GM21367 (cell line): ENCODE measurements around the gene ARF1.

Experiments
- ATAC-seq: cut with Tn5 transposase; IDR thresholded peaks from one replicate; pipeline ENCODE4 v1.9.1; 2021; ENCODE audit not compliant: unreplicated experiment

ARF1 gene

DNA sequence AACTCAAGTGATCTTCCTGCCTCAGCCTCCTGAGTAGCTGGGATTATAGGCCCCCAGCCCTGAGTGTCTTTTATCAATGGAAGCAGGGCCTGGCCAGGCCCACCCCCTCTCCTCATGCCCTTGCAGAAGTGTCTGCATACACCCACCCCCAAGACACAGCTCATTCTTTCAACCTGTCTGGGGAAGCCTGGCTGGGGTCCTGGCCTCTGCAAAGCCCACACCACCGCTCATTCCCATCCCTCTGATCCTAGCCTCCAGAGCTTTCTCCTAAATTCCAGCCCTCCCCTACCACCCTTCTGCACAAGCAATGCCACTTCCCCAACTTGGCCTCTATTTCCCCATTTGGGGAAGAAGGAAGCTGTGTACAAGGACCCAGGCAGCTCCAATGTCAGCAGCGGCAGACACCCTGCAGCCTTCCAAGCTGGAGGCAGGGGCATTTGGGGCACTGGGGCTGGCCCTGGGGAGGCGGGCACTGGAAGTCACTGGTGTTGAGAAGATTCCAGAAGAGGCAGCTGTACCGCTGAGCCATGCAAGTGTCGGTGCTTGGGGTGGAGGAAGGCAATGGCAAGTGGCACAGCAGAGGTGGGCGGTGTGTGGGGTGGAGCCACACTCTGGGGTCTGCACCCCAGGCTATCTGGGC is 33.7 kb upstream of the ARF1 start:
- ATAC-seq: no peak

DNA sequence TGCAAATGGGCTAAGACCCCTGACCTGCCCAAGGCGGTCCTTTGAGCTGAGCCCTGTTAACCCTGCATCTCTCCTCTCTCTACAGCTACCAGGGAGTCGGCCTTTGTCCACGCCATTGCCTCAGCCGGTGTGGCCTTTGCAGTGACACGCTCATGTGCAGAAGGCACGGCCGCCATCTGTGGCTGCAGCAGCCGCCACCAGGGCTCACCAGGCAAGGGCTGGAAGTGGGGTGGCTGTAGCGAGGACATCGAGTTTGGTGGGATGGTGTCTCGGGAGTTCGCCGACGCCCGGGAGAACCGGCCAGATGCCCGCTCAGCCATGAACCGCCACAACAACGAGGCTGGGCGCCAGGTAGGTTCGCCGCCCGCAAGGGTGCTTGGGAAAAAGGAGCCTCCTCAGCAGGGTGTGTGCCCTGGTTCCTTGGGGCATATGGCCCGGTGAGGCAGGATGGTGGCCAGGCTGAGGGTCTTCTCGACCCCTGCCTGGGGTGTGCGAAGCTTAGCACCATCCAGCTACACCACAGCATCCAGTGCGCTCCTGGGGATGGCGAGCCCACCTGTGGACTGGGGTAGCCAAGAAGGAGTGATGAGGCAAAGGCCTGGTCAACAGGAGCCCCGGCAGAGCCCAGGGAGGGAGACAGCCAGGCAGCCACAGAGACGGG is 31.8 kb upstream of the ARF1 start:
- no peak for ATAC-seq

DNA sequence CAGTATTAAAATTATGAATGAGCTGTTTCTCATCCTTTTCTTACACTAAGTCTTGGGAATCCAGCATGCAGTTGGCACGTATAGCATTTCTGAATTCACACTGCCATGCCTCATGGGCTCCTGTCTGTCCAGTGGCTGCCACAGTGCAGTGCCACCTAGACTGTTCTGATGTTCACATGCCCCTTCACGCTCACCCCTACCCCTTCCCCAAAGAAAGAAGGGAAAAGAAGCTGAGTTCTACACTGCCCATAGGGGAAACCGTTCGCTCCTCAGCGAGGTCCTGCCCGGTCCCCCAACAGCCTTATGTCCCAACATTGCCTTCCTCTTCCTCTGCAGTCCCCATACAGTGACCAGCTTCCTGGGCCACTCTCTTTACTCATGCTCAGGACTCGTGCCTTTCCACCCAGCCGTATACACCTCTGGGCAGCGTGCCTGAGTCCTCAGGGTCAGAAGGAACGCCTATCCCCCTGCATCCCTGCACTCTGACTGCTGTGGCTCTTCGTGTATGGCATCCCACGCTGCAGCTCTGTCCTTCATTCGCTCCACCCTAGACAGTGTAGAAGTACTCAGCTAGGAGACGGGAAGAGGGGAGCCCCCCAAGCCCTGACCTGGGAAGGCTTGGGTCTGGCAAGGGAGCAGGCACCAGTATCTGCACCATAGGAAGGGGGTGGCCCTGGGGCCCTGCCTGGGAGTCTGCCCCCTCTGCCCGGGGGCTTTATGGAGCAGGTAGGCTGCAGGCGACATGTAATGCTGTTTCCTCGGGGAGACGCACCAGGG is 24.1 kb upstream of the ARF1 start:
- no peak for ATAC-seq

DNA sequence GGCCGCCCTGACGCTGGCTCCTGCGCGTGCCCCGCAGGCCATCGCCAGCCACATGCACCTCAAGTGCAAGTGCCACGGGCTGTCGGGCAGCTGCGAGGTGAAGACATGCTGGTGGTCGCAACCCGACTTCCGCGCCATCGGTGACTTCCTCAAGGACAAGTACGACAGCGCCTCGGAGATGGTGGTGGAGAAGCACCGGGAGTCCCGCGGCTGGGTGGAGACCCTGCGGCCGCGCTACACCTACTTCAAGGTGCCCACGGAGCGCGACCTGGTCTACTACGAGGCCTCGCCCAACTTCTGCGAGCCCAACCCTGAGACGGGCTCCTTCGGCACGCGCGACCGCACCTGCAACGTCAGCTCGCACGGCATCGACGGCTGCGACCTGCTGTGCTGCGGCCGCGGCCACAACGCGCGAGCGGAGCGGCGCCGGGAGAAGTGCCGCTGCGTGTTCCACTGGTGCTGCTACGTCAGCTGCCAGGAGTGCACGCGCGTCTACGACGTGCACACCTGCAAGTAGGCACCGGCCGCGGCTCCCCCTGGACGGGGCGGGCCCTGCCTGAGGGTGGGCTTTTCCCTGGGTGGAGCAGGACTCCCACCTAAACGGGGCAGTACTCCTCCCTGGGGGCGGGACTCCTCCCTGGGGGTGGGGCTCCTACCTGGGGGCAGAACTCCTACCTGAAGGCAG is 23.4 kb upstream of the ARF1 start:
- no peak for ATAC-seq

DNA sequence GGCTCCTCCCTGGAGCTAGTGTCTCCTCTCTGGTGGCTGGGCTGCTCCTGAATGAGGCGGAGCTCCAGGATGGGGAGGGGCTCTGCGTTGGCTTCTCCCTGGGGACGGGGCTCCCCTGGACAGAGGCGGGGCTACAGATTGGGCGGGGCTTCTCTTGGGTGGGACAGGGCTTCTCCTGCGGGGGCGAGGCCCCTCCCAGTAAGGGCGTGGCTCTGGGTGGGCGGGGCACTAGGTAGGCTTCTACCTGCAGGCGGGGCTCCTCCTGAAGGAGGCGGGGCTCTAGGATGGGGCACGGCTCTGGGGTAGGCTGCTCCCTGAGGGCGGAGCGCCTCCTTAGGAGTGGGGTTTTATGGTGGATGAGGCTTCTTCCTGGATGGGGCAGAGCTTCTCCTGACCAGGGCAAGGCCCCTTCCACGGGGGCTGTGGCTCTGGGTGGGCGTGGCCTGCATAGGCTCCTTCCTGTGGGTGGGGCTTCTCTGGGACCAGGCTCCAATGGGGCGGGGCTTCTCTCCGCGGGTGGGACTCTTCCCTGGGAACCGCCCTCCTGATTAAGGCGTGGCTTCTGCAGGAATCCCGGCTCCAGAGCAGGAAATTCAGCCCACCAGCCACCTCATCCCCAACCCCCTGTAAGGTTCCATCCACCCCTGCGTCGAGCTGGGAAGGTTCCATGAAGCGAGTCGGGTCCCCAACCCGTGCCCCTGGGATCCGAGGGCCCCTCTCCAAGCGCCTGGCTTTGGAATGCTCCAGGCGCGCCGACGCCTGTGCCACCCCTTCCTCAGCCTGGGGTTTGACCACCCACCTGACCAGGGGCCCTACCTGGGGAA is 22.7 kb upstream of the ARF1 start:
- no peak for ATAC-seq

DNA sequence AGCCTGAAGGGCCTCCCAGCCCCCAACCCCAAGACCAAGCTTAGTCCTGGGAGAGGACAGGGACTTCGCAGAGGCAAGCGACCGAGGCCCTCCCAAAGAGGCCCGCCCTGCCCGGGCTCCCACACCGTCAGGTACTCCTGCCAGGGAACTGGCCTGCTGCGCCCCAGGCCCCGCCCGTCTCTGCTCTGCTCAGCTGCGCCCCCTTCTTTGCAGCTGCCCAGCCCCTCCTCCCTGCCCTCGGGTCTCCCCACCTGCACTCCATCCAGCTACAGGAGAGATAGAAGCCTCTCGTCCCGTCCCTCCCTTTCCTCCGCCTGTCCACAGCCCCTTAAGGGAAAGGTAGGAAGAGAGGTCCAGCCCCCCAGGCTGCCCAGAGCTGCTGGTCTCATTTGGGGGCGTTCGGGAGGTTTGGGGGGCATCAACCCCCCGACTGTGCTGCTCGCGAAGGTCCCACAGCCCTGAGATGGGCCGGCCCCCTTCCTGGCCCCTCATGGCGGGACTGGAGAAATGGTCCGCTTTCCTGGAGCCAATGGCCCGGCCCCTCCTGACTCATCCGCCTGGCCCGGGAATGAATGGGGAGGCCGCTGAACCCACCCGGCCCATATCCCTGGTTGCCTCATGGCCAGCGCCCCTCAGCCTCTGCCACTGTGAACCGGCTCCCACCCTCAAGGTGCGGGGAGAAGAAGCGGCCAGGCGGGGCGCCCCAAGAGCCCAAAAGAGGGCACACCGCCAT is 21.9 kb upstream of the ARF1 start:
- ATAC-seq: no peak

DNA sequence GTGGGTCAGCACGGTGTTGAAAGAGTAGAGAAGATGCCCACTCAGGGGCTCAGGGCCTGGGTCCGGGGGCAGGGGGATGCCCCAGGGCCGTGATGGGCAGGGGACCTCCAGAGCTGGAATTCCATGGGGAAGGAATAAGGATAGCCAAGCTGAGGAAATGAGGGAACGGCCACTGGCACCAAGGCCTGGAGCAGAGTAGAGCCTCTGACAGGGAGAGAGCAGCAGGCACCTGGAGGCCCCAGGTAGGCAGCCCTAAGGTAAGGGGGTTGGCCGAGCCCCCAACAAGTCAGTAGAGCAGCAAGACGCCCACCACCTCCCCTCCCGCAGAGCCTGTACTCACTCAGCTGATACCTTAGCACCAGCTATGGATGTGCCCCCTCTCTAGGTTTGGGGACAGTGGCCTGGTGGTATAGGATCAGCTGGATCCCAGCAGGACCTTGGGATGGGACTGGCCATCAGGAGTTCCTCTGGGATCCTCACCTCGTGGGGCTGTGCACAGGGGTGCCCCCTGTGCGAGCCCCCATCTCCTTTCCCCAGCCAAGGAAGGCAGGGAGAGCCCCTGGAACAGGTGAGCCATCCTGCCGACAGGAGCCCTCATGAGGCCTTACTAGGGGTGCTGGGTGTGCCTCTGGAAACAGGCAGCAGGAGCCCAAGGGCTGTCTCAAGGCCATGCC is 21.0 kb upstream of the ARF1 start:
- no peak for ATAC-seq

DNA sequence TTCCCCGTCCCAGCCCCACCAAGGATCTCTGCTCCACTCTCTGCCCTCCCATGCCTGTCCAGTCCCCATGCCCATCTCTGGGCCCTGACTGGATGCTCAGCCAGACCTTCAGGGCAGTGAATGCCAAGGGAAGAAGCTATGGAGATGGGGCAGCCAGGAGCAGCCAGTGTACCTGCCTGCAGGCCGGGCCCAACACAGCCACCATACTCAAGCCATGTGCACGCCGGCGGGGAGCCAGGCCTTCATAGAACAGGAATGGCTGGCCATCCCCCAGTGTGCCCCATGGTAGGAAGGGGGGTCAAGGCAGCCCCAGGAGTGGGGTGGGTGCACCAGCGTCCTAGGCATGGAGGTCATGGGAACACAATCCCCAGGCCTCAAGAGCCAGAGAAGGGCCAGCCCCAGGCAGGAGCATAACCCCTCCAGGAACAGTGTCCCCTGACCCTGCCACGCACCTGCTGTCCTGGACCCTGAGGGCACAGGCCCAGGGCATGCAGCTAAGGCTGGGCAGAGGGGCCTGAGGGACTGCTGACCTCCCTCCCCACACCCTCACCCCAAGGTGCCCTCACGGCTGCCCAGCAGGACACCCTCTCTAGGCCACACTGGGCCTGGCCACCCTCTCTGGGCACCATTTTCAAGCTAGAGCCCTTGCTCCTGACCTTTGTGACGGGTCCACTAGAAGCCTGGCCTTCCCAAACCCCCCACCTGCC is 20.3 kb upstream of the ARF1 start:
- no peak for ATAC-seq

DNA sequence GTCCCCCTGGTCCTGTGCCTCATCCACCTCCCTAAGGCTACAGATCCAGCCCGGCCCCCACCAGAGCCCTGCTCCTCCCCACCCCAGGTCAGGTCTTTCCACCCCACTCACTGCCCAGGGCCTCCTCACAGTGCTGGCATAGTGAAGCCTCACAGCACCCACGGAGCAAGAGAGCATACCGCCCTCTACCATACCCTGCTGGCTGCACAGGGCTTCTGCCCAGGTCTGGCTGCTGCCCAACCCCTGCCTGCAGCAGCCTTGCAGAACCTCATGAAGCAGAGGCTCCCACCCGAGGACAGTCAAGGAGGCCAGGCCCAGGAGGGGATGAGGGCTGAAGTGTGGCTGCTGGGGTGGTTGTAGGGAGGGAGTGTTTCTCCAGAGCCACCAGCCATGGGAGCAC is 19.7 kb upstream of the ARF1 start:
- ATAC-seq: no peak

DNA sequence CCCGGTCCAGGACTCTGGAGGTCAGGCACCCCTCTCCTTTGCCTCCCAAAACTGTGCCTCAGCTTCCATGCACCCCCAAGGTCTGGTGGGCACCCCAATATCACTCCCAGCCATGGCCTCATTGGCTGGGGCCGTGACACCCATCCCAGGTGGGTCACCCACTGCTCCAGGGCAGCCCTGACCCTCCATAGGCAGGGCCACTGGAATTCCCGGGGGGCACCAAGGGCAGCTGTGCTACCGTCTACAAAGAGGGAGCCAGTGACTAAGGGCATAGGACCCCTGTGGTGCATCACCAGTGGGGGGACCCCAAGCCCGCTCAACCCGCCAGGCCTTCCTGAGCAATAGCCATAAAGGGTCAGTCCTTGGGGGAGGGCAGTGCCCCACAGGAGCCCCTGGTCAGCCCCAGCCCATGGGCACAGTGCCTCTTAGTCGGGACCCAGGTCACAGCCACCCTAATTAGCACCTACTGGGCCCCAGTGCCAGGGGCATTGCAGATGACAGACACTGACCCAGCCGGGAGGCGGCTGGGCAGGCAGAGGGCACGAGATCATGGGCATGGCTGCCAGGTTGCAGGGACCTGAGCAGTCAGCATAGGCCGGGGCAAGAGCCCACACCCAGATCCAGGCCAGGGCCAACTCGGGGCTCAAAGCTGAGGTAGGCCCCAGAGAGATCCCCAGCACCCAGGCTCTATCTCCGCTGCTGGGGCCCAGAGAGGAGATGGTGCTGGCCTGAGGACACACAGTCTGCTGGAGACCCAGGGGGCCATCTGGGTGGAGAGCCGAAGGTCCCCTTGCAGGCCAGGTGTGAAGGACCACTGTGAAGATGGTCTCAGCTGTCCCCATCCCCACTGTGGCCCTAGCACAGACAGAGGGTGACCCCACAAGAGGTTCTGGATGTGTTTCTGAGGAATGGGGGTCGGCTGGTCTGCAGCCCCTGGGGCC is 19.0 kb upstream of the ARF1 start:
- no peak for ATAC-seq

DNA sequence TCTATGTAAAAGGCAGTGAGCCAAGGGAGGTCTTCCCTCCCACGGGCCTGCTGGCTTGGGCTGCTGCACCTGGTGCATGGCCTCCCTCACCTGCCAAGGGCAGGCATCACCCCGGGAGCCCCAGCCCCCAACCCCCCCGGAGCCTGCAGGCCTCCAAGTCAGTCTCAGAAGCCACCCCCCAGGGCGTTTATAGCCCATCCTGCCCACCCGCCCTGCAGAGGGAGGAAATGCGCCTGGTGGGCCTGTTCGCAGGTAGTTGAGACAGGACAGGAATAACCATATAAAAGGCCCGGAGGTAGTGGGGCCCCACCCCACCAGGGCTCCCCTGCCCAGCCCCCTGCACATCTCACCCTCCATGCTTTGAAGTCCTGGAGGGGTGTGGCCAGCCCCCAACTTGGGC is 18.2 kb upstream of the ARF1 start:
- ATAC-seq: no peak

DNA sequence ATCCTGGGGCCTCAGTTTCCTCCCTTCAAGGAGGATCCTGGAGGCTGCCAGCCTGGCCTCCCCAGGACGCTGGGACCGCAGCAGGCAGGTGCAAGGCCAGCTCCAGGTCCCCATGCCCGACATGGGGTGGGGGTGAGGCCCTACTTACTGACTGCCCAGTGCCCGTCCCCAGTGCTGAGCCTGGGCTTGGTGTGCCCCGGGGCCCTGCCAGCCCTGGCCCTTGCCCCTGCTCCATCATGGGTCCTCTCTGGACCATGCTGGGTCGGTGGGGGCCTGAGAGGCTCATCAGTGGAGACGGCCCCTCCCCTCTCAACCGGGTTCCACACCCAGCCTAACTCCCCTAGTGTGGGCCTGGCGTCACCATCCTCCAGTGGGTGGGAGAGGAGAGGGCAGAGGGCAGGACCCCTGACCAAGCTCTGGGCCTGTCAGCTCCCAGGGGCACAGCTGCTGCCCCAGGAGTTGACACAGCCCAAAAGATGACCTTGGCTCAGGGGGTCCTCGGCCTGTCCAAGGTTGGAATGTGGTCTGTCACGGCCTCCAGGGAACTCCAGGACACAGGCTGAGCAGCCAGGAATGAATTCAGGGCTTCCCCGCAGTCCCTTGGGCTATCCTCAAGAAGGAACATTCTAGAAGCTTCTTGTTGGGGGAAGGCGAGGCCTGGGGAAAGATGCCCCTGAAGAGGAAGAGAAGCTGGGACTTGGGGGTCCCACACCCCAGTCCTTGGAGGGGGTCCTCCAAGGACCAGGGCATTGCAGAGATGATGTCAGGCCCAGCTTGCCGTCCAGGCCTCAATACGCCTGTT is 17.6 kb upstream of the ARF1 start:
- no peak for ATAC-seq

DNA sequence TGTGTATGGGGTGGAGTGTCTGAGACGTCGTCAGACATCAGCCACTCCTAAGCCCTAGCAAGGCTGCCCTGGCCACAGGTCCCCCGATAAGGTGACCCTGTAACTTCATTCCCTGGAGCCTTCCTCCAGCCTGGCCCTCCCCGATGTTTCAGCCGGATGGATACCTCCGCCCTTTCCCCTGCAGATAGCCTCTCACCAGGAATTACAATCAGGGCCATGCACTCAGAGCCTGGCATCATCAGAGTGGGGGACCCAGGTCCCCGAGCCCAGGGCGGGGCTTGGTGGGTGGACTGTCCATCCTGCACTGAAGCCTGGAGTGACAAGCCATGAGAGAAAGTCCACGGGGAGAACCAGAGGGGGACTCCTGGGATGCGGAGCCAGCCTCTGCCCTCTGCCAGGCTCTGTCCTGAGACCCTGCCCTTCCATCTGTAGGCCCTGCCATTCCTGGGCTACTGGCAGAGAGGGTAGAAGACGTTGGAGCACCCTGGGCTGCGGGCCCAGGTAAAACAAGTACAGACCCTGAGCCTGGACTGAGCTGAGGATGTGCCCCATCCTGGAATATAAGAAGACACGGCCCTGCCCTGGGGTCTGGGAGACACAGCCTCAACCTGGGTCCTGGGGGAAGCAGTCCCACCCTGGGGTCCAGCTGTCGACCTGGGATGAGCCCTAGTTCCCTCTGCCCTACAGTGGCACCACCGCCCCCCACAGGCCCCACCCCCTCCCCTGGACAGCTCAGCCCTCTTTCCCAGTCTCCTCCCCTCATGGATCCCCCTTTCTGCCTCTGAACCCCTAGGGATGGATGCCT is 16.8 kb upstream of the ARF1 start:
- ATAC-seq: no peak

DNA sequence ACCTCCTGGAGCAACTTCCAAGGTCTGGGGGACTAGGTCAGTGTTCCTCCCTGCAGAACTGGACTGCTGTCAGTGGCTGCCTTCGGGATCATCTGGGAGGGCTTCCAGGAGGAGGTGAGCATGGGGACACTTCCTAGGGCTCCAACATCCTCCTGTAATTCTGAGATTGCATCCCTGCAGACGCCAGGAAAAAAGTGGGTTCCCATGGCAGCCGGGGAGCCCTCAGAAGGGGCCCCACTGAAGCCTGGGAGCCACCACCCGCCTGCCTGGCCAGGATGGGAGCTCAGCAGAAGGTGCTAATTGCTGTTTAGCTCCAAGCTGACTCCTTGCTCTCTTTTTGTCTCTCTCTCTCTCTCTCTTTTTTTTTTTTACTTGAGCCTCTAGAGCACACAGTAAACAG is 16.1 kb upstream of the ARF1 start:
- no peak for ATAC-seq

DNA sequence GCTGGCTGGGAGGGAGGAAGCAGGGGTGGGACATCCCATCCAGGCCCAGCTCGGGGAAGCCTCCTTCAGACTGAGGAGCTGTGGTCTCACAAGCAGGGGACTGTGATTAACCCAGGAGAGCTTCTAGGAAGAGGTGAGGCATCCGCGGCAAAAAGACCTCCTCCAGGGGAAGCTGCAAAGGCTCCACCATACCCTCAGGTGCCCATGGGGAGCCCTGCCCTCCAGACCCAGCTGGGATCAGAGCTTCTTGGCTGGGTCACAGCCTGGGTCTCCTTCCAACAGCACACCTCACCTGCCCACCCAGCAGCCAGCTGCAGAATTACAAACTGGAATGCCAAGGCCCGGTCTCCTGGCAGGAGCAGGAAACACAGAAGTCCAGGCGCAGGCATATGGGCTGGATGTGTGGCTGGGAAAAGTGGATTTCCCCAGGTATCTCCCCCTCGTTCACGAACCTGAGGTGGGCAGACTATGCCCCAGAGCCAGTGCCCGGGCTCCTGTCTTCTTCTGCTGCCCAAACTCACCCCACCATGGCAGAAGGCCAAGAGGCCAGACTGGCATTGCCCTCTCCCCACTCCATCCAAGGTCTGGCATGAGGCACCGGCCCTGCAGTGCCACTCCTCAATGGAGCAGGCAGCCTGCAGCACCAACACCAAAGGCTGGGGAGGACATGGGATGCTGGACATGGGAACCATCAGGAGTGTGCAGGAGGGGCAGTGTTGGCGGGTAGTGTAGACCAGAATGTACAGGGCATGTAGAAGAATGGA is 15.4 kb upstream of the ARF1 start:
- ATAC-seq: no peak

DNA sequence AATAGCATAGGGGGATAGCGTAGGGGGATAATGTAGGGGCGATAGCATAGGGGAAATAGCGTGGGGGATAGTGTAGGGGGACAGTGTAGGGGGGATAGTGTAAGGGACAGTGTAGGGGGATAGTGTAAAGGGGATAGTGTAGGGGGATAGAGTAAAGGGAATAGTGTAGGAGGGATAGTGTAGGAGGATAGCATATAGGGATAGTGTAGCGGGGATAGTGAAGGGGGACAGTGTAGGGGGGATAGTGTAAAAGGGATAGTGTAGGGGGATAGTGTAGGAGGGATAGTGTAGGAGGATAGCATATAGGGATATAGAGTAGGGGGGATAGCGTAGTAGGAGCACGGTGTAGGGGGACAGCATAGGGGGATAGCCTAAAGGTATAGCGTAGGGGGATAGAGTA is 14.1 kb upstream of the ARF1 start:
- ATAC-seq: no peak
